Upper lobe of right lung (tissue), 1 donor: ENCODE results near the gene JMJD6. TPM values are rescaled to one million over a fixed set of nuclear protein-coding genes. Genes with fewer than 3 reads are reported as not detected.
"Not testable (repeated sequence)": the region's sequence is repeated elsewhere in the genome, so short reads cannot be mapped to it uniquely, and the experiment has no call there.

ENCODE experiments used
- ATAC-seq: fragments of 200-7000 bp; cut with Tn5 transposase; one replicate; pipeline ENCODE4 v1.9.1; 2020; ENCODE audit warnings: mild to moderate bottlenecking, moderate library complexity
- DNase-seq: peaks from one replicate; pipeline ENCODE4 v3.0.0-alpha.2; 2020
- H3K27ac ChIP-seq: fragments of 200-600 bp; one replicate; pipeline ENCODE4 v1.8.0; 2022
- H3K27me3 ChIP-seq: fragments of 200-600 bp; one replicate; pipeline ENCODE4 v1.8.0; 2022; ENCODE audit warnings: mild to moderate bottlenecking
- H3K36me3 ChIP-seq: fragments of 200-600 bp; one replicate; pipeline ENCODE4 v1.8.0; 2022
- H3K4me1 ChIP-seq: fragments of 200-600 bp; one replicate; pipeline ENCODE4 v1.8.0; 2022
- H3K4me3 ChIP-seq: fragments of 200-600 bp; one replicate; pipeline ENCODE4 v1.8.0; 2022; ENCODE audit warnings: mild to moderate bottlenecking
- H3K9me3 ChIP-seq: fragments of 200-600 bp; one replicate; pipeline ENCODE4 v1.8.0; 2022
- intact Hi-C: fragments of 100-400 bp; cut with DNase I; formaldehyde crosslinking; loops from one replicate; pipeline ENCODE4 v1.11.0; 2022
- total RNA-seq: library from RNA; stranded (reverse); fragmentation: NEBNext Ultra II Directional; extraction: Animal tissue kit (Norgen Biotek cat#: 25700); gene quantifications from one replicate; pipeline ENCODE4 v1.2.1, GENCODE V29; 2021
- TF ChIP-seq, protein P1 (sequence below): fragments of 200-600 bp; IDR thresholded peaks from one replicate; pipeline ENCODE4 v1.8.0; 2022; ENCODE audit warnings: antibody characterized with exemption
- donor health status: DM: no; HTN: yes; CAD: no; lungs with severe emphysema.

Gene JMJD6
- total RNA-seq, 1 donor from 2014 or later, result 29.6 TPM

DNA sequence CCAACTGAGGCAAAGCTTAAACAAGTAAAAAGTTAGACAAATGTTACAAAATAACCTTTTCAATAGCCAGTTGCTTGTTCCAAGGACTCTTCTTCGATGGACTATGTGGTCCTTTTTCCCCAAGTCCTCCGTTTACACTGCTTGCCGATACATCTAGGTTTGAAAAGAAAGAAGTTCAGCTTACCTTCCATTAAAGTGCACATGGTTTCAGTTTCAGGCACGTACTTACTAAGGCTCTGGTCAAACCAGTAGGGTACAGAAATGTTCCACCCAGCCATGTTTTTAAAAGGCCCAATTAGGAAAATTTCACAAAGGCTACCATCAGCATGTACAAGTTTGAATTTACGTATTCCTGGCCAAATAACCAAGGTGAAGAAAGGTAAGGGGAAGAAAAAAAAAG is 8.6 kb upstream of the JMJD6 start:
- no peaks in the 10 kb centered on the region for H3K9me3 ChIP-seq
- DNase-seq, result no peak
- intact Hi-C loops, result no loop called here
- peak overlapping the region; percentile 98 for H3K27ac ChIP-seq
- H3K4me3 ChIP-seq, result peak overlapping the region; percentile 95
- H3K36me3 ChIP-seq, result peaks cover 54% of the 10 kb centered on the region
- TF ChIP-seq, protein P1, sequence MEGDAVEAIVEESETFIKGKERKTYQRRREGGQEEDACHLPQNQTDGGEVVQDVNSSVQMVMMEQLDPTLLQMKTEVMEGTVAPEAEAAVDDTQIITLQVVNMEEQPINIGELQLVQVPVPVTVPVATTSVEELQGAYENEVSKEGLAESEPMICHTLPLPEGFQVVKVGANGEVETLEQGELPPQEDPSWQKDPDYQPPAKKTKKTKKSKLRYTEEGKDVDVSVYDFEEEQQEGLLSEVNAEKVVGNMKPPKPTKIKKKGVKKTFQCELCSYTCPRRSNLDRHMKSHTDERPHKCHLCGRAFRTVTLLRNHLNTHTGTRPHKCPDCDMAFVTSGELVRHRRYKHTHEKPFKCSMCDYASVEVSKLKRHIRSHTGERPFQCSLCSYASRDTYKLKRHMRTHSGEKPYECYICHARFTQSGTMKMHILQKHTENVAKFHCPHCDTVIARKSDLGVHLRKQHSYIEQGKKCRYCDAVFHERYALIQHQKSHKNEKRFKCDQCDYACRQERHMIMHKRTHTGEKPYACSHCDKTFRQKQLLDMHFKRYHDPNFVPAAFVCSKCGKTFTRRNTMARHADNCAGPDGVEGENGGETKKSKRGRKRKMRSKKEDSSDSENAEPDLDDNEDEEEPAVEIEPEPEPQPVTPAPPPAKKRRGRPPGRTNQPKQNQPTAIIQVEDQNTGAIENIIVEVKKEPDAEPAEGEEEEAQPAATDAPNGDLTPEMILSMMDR, result no peak
- no peak for ATAC-seq
- no peaks in the 10 kb centered on the region for H3K27me3 ChIP-seq
- peaks cover 56% of the 10 kb centered on the region for H3K4me1 ChIP-seq

DNA sequence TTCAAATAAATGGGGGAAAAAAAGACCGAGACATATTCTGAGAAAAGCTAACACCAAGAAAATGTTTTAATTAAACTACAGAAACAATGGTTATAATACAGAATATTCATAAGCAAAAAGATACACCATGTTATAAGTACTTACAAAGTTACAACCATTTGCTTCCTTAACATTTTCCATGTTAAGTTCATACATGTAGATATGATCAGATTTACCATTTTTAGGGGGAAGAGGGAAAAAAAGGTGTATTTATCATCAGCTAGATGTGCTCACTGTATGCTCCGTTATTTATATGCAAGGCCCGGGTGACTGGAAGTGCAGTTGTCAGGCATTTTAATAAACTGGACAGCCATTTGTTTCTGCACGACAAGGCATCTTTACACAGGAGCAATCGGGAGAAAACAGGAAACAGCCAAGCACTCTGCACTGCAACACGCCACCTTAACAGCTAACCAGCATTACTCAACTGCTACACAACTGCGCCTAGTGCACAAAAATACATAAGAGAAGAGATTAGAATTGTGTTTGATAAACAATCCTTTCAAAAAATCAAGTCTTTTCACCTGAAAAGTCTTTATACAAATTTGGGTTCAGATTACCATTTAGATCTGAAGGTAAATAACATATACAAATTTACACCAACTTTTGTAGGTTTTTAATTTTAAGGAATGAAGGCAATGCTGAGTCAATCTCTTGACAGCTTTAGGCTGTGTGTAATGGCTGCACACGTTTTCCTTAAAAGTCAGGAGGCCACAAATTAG is 7.9 kb upstream of the JMJD6 start:
- ATAC-seq, result no peak
- peaks cover 54% of the 10 kb centered on the region for H3K36me3 ChIP-seq
- DNase-seq, result no peak
- no peaks in the 10 kb centered on the region for H3K9me3 ChIP-seq
- no peaks in the 10 kb centered on the region for H3K27me3 ChIP-seq
- TF ChIP-seq, protein P1, result no peak
- H3K27ac ChIP-seq, result peak overlapping the region; percentile 98
- intact Hi-C loops, result no loop called here
- peak overlapping the region; percentile 95 for H3K4me3 ChIP-seq
- peaks cover 55% of the 10 kb centered on the region for H3K4me1 ChIP-seq

DNA sequence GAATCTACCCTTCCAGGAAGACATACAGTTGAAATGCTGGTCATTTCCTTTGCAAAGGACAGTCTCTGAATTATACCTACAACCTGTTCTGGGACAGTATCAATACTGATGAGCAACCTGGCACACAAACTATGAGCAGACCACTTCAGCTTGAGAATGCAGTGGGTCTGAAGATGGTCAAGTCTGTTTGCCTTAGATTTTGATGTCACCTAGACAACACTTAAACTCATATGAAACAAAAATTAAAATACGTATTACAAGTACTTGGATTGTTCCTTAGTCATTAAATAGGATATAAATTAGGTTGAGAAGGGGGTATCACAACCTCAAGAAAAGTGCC is 7.2 kb upstream of the JMJD6 start:
- no peak for ATAC-seq
- Histone ChIP-seq H3K27ac (no peak overlapping the region), H3K4me3 (no peak overlapping the region), H3K27me3 (no peaks in the 10 kb centered on the region), H3K9me3 (no peaks in the 10 kb centered on the region), H3K36me3 (peaks cover 54% of the 10 kb centered on the region), H3K4me1 (peaks cover 51% of the 10 kb centered on the region)
- no peak for DNase-seq
- intact Hi-C loops, result no loop called here
- TF ChIP-seq, protein P1, result no peak

DNA sequence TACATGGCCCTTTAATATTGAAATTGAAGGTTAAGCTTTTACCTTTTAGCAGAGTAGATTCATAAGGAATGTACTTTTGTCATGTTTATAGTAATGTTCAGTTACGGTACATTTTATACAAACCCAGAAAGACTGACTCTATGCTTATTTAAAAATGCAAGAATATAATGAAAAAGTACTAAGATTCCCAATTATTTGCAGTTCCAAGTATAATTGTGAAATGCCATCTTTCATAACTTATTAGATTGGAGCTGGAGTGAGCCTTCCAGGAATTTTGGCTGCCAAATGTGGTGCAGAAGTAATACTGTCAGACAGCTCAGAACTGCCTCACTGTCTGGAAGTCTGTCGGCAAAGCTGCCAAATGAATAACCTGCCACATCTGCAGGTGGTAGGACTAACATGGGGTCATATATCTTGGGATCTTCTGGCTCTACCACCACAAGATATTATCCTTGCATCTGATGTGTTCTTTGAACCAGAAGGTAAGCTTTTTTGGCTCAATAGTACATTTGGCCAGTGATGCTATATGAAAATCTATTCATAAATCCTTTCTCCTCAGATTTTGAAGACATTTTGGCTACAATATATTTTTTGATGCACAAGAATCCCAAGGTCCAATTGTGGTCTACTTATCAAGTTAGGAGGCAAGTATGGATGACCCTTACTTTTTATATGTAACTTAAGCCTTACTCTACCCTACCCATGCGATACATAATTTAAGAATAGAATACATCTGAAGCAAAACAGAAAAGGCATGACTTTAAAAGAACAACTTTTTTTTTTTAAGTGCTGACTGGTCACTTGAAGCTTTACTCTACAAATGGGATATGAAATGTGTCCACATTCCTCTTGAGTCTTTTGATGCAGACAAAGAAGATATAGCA is 6.6 kb upstream of the JMJD6 start:
- intact Hi-C loops, result no loop called here
- Histone ChIP-seq H3K9me3 (no peaks in the 10 kb centered on the region), H3K36me3 (peaks cover 54% of the 10 kb centered on the region), H3K27me3 (no peaks in the 10 kb centered on the region), H3K4me3 (no peak overlapping the region), H3K4me1 (peaks cover 54% of the 10 kb centered on the region), H3K27ac (no peak overlapping the region)
- ATAC-seq, result no peak
- TF ChIP-seq, protein P1, result no peak
- no peak for DNase-seq

DNA sequence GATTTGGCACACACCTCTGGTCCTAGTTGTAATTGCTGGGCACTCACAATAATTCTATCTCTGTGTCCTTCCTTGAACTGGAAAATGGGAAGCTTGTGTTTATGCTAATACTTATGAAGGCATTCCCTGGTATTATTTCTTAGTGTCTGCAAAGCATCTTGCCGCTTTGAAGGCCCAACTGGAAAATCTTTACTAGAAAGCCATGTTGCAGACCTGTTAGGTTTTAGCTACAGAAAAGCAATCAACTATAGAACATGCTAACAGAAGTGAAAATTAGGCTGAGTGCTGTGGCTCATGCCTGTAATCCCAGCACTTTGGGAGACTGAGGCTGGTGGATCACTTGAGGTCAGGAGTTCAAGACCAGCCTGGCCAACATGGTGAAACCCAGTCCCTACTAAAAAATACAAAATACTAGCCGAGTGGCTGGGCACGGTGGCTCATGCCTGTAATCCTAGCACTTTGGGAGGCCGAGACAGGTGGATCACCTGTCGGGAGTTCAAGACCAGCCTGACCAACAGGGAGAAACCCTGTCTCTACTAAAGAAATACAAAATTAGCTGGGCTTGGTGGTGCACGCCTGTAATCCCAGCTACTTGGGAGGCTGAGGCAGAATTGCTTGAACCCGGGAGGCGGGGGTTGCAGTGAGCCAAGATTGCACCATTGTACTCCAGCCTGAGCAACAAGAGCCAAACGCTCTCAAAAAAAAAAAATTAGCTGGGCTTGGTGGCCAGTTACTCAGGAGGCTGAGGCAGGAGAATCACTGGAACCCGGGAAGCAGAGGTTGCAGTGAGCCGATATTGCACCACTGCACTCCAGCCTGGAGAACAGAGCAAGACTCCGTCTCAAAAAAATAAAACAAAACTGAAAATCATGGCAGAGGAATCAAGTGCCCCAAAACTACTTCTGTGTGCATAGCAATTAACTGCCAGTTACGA is 5.7 kb upstream of the JMJD6 start:
- H3K9me3 ChIP-seq, intact Hi-C loops, DNase-seq, H3K27me3 ChIP-seq, H3K4me3 ChIP-seq, ATAC-seq: not testable (repeated sequence)
- peaks cover 54% of the 10 kb centered on the region for H3K36me3 ChIP-seq
- H3K27ac ChIP-seq, result peak overlapping the region; percentile 1
- H3K4me1 ChIP-seq, result peaks cover 60% of the 10 kb centered on the region
